ENCODE results near the gene PEAK1. TPM values are rescaled to one million over a fixed set of nuclear protein-coding genes. Genes with fewer than 3 reads are reported as not detected.
A peak's percentile ranks its signal among the peaks of the same experiment; 100 is the strongest.
"Not testable (repeated sequence)": the region's sequence is repeated elsewhere in the genome, so short reads cannot be mapped to it uniquely, and the experiment has no call there.

PEAK1 gene
- total RNA-seq, 1 donor from 2014 or later: 10.2 TPM

- Histone ChIP-seq H3K36me3 (ENCODE audit: control insufficient read depth, insufficient read depth, low read length) (no peaks in the 10 kb centered on the region), H3K27me3 (ENCODE audit: control insufficient read depth, insufficient read depth, low read length) (no peaks in the 10 kb centered on the region), H3K4me3 (ENCODE audit: low read depth, low read length) (no peak overlapping the region)
- TF ChIP-seq, protein P1, sequence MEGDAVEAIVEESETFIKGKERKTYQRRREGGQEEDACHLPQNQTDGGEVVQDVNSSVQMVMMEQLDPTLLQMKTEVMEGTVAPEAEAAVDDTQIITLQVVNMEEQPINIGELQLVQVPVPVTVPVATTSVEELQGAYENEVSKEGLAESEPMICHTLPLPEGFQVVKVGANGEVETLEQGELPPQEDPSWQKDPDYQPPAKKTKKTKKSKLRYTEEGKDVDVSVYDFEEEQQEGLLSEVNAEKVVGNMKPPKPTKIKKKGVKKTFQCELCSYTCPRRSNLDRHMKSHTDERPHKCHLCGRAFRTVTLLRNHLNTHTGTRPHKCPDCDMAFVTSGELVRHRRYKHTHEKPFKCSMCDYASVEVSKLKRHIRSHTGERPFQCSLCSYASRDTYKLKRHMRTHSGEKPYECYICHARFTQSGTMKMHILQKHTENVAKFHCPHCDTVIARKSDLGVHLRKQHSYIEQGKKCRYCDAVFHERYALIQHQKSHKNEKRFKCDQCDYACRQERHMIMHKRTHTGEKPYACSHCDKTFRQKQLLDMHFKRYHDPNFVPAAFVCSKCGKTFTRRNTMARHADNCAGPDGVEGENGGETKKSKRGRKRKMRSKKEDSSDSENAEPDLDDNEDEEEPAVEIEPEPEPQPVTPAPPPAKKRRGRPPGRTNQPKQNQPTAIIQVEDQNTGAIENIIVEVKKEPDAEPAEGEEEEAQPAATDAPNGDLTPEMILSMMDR (IDR thresholded peaks at IDR 0.05; ENCODE audit: insufficient read depth, low read length, poor library complexity, severe bottlenecking): no peak
- no peak for DNase-seq (ENCODE audit: low read depth)
Observed at GRCh38 chr15:77187751-77188464, 232.0 kb downstream of the PEAK1 start.

GRCh38 chr15:77186594-77187011, 233.3 kb downstream of the PEAK1 start:
- no peak for DNase-seq (ENCODE audit: low read depth)
- Histone ChIP-seq H3K27me3 (ENCODE audit: control insufficient read depth, insufficient read depth, low read length) (no peaks in the 10 kb centered on the region), H3K36me3 (ENCODE audit: control insufficient read depth, insufficient read depth, low read length) (no peaks in the 10 kb centered on the region), H3K4me3 (ENCODE audit: low read depth, low read length) (no peak overlapping the region)
- TF ChIP-seq, protein P1 (IDR thresholded peaks at IDR 0.05; ENCODE audit: insufficient read depth, low read length, poor library complexity, severe bottlenecking): peak; percentile 41

DNA sequence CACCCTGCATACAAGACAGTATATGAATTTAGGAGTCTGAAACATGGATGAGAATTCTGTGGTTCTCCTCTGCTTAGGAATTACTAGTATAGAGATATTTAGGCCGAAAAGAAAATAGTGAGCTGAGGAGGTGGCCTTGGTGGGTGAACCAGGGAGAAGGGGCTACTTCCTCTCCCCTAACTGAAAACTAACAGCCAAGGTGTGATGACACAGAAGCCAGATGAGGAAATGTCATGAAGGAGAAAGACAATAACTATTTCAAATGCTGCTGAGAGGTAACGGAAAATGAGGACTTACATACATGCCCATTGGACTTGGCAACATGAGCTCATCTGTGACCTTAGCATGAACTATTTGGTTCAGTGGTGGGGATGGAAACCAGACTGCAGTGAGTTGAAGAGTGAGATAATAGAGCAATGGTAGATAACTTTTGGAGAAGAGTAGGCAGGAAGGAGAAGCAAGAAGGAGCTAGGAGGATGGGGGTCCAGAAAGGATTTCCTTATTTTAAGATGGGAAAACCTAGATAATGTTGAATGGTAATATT, 234.6 kb downstream of the PEAK1 start:
- H3K36me3 ChIP-seq (ENCODE audit: control insufficient read depth, insufficient read depth, low read length): no peaks in the 10 kb centered on the region
- no peak overlapping the region for H3K4me3 ChIP-seq (ENCODE audit: low read depth, low read length)
- TF ChIP-seq, protein P1 (IDR thresholded peaks at IDR 0.05; ENCODE audit: insufficient read depth, low read length, poor library complexity, severe bottlenecking): no peak
- H3K27me3 ChIP-seq (ENCODE audit: control insufficient read depth, insufficient read depth, low read length): no peaks in the 10 kb centered on the region
- no peak for DNase-seq (ENCODE audit: low read depth)

DNA sequence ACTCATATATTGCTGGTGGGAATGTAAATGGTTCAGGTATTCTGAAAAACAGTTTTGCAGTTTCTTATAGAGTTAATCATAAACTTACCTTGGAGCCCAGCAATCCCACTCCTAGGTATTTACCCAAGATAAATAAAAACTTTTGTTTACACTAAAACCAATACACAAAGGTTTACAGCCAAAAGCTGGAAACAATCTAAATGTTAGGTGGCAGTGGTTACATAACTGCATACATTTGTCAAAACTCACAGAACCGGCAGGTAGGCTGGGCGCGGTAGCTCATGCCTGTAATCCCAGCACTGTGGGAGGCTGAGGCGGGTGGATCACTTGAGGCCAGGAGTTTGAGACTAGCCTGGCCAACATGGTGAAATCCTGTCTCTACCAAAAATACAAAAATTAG, 235.6 kb downstream of the PEAK1 start:
- H3K4me3 ChIP-seq (ENCODE audit: low read depth, low read length); H3K27me3 ChIP-seq (ENCODE audit: control insufficient read depth, insufficient read depth, low read length); DNase-seq (ENCODE audit: low read depth); H3K36me3 ChIP-seq (ENCODE audit: control insufficient read depth, insufficient read depth, low read length): not testable (repeated sequence)

GRCh38 chr15:77183066-77183465, 236.8 kb downstream of the PEAK1 start:
- Histone ChIP-seq H3K36me3 (ENCODE audit: control insufficient read depth, insufficient read depth, low read length) (no peaks in the 10 kb centered on the region), H3K27me3 (ENCODE audit: control insufficient read depth, insufficient read depth, low read length) (no peaks in the 10 kb centered on the region), H3K4me3 (ENCODE audit: low read depth, low read length) (no peak overlapping the region)
- TF ChIP-seq, protein P1 (IDR thresholded peaks at IDR 0.05; ENCODE audit: insufficient read depth, low read length, poor library complexity, severe bottlenecking): no peak
- DNase-seq (ENCODE audit: low read depth): no peak

- no peak overlapping the region for H3K4me3 ChIP-seq (ENCODE audit: low read depth, low read length)
- no peak for DNase-seq (ENCODE audit: low read depth)
- no peaks in the 10 kb centered on the region for H3K36me3 ChIP-seq (ENCODE audit: control insufficient read depth, insufficient read depth, low read length)
- TF ChIP-seq, protein P1 (IDR thresholded peaks at IDR 0.05; ENCODE audit: insufficient read depth, low read length, poor library complexity, severe bottlenecking): no peak
- no peaks in the 10 kb centered on the region for H3K27me3 ChIP-seq (ENCODE audit: control insufficient read depth, insufficient read depth, low read length)
Observed at GRCh38 chr15:77181305-77182074, 238.4 kb downstream of the PEAK1 start.

Data from kidney epithelial cell (primary cell).